ENCODE measurements around the gene PCBP3.

DNA sequence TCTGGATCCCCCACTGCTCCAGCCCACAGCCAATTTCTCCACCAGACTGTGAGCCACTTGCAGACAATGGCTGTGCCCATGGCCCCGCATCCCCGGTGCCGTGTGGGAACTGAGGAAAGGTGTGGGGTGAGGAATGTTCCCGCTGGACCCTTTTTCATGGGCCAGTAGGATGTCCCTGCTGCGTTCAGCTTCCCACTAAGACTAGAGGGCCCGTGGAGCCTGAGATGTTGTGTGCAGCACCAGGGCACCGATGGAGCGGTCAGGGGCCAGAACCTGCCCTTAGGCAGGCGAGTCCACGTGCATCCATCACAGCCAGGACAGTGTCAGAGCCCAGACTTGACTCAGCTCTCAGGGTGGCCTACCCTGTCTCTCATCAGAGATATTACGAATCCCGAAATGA lies 232.4 kb downstream of the PCBP3 start:
- TF ChIP-seq CTCF (IDR thresholded peaks at IDR 0.05 in 2 of 3, conservative IDR thresholded peaks at IDR 0.05 in 1 of 3; ENCODE audit: control insufficient read depth in 2 of 3, extremely low read depth in 1 of 3, insufficient read depth in 1 of 3, low read depth in 3 of 3, low read length in 3 of 3) (no peak), TCF12 (IDR thresholded peaks at IDR 0.05; ENCODE audit: low read depth, low read length) (no peak), REST (IDR thresholded peaks at IDR 0.05; ENCODE audit: low read depth, low read length) (no peak), NBN (IDR thresholded peaks at IDR 0.05) (no peak), POLR2A (IDR thresholded peaks at IDR 0.05; ENCODE audit: low read depth, low read length) (no peak), EZH2 (IDR thresholded peaks at IDR 0.05; ENCODE audit: borderline replicate concordance, control insufficient read depth, low read depth, low read length) (no peak), HDAC6 (IDR thresholded peaks at IDR 0.05; ENCODE audit: unreplicated experiment) (no peak), SREBF1 (IDR thresholded peaks at IDR 0.05; ENCODE audit: low read length) (no peak)
- TF ChIP-seq, protein P1, sequence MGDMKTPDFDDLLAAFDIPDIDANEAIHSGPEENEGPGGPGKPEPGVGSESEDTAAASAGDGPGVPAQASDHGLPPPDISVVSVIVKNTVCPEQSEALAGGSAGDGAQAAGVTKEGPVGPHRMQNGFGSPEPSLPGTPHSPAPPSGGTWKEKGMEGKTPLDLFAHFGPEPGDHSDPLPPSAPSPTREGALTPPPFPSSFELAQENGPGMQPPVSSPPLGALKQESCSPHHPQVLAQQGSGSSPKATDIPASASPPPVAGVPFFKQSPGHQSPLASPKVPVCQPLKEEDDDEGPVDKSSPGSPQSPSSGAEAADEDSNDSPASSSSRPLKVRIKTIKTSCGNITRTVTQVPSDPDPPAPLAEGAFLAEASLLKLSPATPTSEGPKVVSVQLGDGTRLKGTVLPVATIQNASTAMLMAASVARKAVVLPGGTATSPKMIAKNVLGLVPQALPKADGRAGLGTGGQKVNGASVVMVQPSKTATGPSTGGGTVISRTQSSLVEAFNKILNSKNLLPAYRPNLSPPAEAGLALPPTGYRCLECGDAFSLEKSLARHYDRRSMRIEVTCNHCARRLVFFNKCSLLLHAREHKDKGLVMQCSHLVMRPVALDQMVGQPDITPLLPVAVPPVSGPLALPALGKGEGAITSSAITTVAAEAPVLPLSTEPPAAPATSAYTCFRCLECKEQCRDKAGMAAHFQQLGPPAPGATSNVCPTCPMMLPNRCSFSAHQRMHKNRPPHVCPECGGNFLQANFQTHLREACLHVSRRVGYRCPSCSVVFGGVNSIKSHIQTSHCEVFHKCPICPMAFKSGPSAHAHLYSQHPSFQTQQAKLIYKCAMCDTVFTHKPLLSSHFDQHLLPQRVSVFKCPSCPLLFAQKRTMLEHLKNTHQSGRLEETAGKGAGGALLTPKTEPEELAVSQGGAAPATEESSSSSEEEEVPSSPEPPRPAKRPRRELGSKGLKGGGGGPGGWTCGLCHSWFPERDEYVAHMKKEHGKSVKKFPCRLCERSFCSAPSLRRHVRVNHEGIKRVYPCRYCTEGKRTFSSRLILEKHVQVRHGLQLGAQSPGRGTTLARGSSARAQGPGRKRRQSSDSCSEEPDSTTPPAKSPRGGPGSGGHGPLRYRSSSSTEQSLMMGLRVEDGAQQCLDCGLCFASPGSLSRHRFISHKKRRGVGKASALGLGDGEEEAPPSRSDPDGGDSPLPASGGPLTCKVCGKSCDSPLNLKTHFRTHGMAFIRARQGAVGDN (IDR thresholded peaks at IDR 0.05) = no peak

All from GM12878 (cell line).